Measurements from ENCODE around the gene CST6.

GRCh38 chr11:66014804-66015453 lies 3.1 kb downstream of the CST6 start:
- TF ChIP-seq CTCF (IDR thresholded peaks at IDR 0.05 in 8 of 11, conservative IDR thresholded peaks at IDR 0.05 in 3 of 11) (no peak), POLR2A (IDR thresholded peaks at IDR 0.05) (no peak)

Data from spleen (tissue), 7 donors.